Smooth muscle cell (in vitro differentiated cells): ENCODE measurements around the gene PLTP. TPM values are rescaled to one million over a fixed set of nuclear protein-coding genes. Genes with fewer than 3 reads are reported as not detected.

Experiments
- DNase-seq: peaks from one replicate; lab custom pipeline; 2025; ENCODE audit not compliant: unreplicated experiment; lab: John Stamatoyannopoulos, UW
- H2AFZ ChIP-seq: fragments of 200-600 bp; sonication (generic); 2 replicates; pipeline ENCODE4 v1.6.0; 2016; ENCODE audit warnings: antibody characterized with exemption, low read depth, mild to moderate bottlenecking
- H3F3A ChIP-seq: fragments of 200-600 bp; sonication (generic); 2 replicates; pipeline ENCODE4 v1.6.0; 2017; ENCODE audit warnings: antibody characterized with exemption, low read depth
- H3K27ac ChIP-seq: fragments of 200-600 bp; sonication (generic); 2 replicates; pipeline ENCODE4 v1.5.1; 2016; ENCODE audit warnings: low read depth, mild to moderate bottlenecking
- H3K27me3 ChIP-seq: fragments of 200-600 bp; sonication (generic); 2 replicates; pipeline ENCODE4 v1.6.1; 2016; ENCODE audit warnings: low read depth, mild to moderate bottlenecking
- H3K36me3 ChIP-seq: fragments of 200-600 bp; sonication (generic); 2 replicates; pipeline ENCODE4 v1.5.1; 2016; ENCODE audit warnings: low read depth
- H3K4me1 ChIP-seq: fragments of 200-600 bp; sonication (generic); 2 replicates; pipeline ENCODE4 v1.5.1; 2016; ENCODE audit warnings: low read depth
- H3K4me2 ChIP-seq: fragments of 200-600 bp; sonication (generic); 2 replicates; pipeline ENCODE4 v1.6.0; 2016; ENCODE audit warnings: mild to moderate bottlenecking
- H3K4me3 ChIP-seq: fragments of 200-600 bp; sonication (generic); 2 replicates; pipeline ENCODE4 v1.5.1; 2016; ENCODE audit warnings: mild to moderate bottlenecking
- H3K79me2 ChIP-seq: fragments of 200-600 bp; sonication (generic); 2 replicates; pipeline ENCODE4 v1.6.0; 2016; ENCODE audit warnings: low read depth, mild to moderate bottlenecking
- H3K9ac ChIP-seq: fragments of 200-600 bp; sonication (generic); 2 replicates; pipeline ENCODE4 v1.6.0; 2016; ENCODE audit warnings: low read depth
- H3K9me3 ChIP-seq: fragments of 200-600 bp; sonication (generic); replicated peaks from 2 replicates; pipeline ENCODE4 v1.5.1; 2016; ENCODE audit warnings: low read depth
- H4K20me1 ChIP-seq: fragments of 200-600 bp; sonication (generic); 2 replicates; pipeline ENCODE4 v1.6.0; 2016; ENCODE audit warnings: low read depth
- CTCF ChIP-seq: fragments of 200-600 bp; sonication (generic); IDR thresholded peaks from 2 replicates; pipeline ENCODE4 v1.5.1; 2017; ENCODE audit warnings: borderline replicate concordance, mild to moderate bottlenecking, antibody characterized with exemption; ENCODE audit not compliant: insufficient read depth, poor library complexity, severe bottlenecking
- WGBS: methylation state at CpG from one replicate; pipeline ENCODE4 v1.1.7; 2016; ENCODE audit warnings: low lambda C conversion rate; 5-methylcytosine and 5-hydroxymethylcytosine counted together
- polyA plus RNA-seq: library from polyadenylated mRNA; unstranded; fragments of >200 nt; fragmentation: Nextera tagmentation; extraction: Ambion mirVana; gene quantifications from 2 replicates; pipeline ENCODE4 v1.2.1, GENCODE V29; 2016
- total RNA-seq: library from RNA; depleted of rRNA; stranded (reverse); fragments of >200 nt; gene quantifications from 2 replicates; pipeline ENCODE4 v1.2.3, GENCODE V29; 2014

Gene PLTP
- total and polyA plus RNA-seq, 2 experiments from 2014 or later = 81.0 to 262 TPM

GRCh38 chr20:45850238-45850637 lies 61.7 kb downstream of the PLTP start:
- H3K79me2 ChIP-seq = peaks cover 5% of the 10 kb centered on the region
- no peaks in the 10 kb centered on the region for H4K20me1 ChIP-seq
- no peak overlapping the region for H3K4me3 ChIP-seq
- no peaks in the 10 kb centered on the region for H3K36me3 ChIP-seq
- TF ChIP-seq CTCF = no peak
- H3K4me2 ChIP-seq = no peak overlapping the region
- no peak overlapping the region for H3K9ac ChIP-seq
- no peak overlapping the region for H2AFZ ChIP-seq
- no peaks in the 10 kb centered on the region for H3F3A ChIP-seq
- H3K4me1 ChIP-seq = no peaks in the 10 kb centered on the region
- H3K9me3 ChIP-seq = no peaks in the 10 kb centered on the region
- 100% methylated on average over 2 of the region's 2 CpGs for WGBS
- H3K27ac ChIP-seq = no peak overlapping the region
- no peak for DNase-seq
- H3K27me3 ChIP-seq = no peaks in the 10 kb centered on the region

- WGBS = 97% methylated on average over 6 of the region's 8 CpGs
- H4K20me1 ChIP-seq = peaks cover 7% of the 10 kb centered on the region
These were observed 62.9 kb downstream of the PLTP start for GRCh38 chr20:45848969-45849582.

More at GRCh38 chr20:45848969-45849582, 62.9 kb downstream of the PLTP start:
- Histone ChIP-seq H3F3A (no peaks in the 10 kb centered on the region), H3K79me2 (no peaks in the 10 kb centered on the region), H3K4me2 (no peak overlapping the region), H3K9me3 (no peaks in the 10 kb centered on the region), H3K4me3 (no peak overlapping the region), H3K27me3 (no peaks in the 10 kb centered on the region), H2AFZ (no peak overlapping the region), H3K27ac (no peak overlapping the region), H3K4me1 (no peaks in the 10 kb centered on the region), H3K36me3 (no peaks in the 10 kb centered on the region), H3K9ac (no peak overlapping the region)
- DNase-seq = no peak
- no peak for TF ChIP-seq CTCF

Other genes with a start within 250 kb of the PLTP start
- gene WFDC11, start 241.9 kb downstream of the PLTP start, total RNA-seq = not detected in 2 replicates
- not detected in 2 replicates for gene WFDC11, start 241.9 kb downstream of the PLTP start, polyA plus RNA-seq
- not detected in 2 replicates for gene WFDC13, start 210.1 kb downstream of the PLTP start, total RNA-seq
- gene WFDC13, start 210.1 kb downstream of the PLTP start, polyA plus RNA-seq = not detected in 2 replicates
- not detected in 2 replicates for gene WFDC10B, start 207.1 kb downstream of the PLTP start, total RNA-seq
- 0.31 TPM in 1 of 2 replicates, not detected in the other for gene WFDC10B, start 207.1 kb downstream of the PLTP start, polyA plus RNA-seq
- not detected in 2 replicates for gene SPINT4, start 189.8 kb downstream of the PLTP start, total RNA-seq
- not detected in 2 replicates for gene SPINT4, start 189.8 kb downstream of the PLTP start, polyA plus RNA-seq
- not detected in 2 replicates for gene WFDC3, start 120.3 kb downstream of the PLTP start, total RNA-seq
- gene WFDC3, start 120.3 kb downstream of the PLTP start, polyA plus RNA-seq = 0.64 TPM in 1 of 2 replicates, not detected in the other
- 15.3 and 19.4 TPM in 2 replicates for gene DNTTIP1, start 120.2 kb downstream of the PLTP start, total RNA-seq
- 52.6 and 55.4 TPM in 2 replicates for gene DNTTIP1, start 120.2 kb downstream of the PLTP start, polyA plus RNA-seq
- gene UBE2C, start 99.5 kb downstream of the PLTP start, total RNA-seq = 25.8 and 35.1 TPM in 2 replicates
- gene UBE2C, start 99.5 kb downstream of the PLTP start, polyA plus RNA-seq = 61.2 and 66.5 TPM in 2 replicates
- gene TNNC2, start 84.8 kb downstream of the PLTP start, total RNA-seq = 1.7 TPM in 1 of 2 replicates, not detected in the other
- 0.78 and 1.2 TPM in 2 replicates for gene TNNC2, start 84.8 kb downstream of the PLTP start, polyA plus RNA-seq
- gene SNX21, start 78.4 kb downstream of the PLTP start, total RNA-seq = 10.9 and 14.7 TPM in 2 replicates
- 14.4 and 17.8 TPM in 2 replicates for gene SNX21, start 78.4 kb downstream of the PLTP start, polyA plus RNA-seq
- gene ACOT8, start 54.8 kb downstream of the PLTP start, total RNA-seq = 30.2 and 31.9 TPM in 2 replicates
- gene ACOT8, start 54.8 kb downstream of the PLTP start, polyA plus RNA-seq = 32.6 and 43.8 TPM in 2 replicates
- gene ZSWIM3, start 54.5 kb downstream of the PLTP start, total RNA-seq = 4.9 and 6.5 TPM in 2 replicates
- 1.4 and 2.1 TPM in 2 replicates for gene ZSWIM3, start 54.5 kb downstream of the PLTP start, polyA plus RNA-seq
- gene ZSWIM1, start 30.9 kb downstream of the PLTP start, total RNA-seq = 10.5 and 12.2 TPM in 2 replicates
- 5.7 and 6.7 TPM in 2 replicates for gene ZSWIM1, start 30.9 kb downstream of the PLTP start, polyA plus RNA-seq
- gene SPATA25, start 24.5 kb downstream of the PLTP start, total RNA-seq = 0.54 and 1.2 TPM in 2 replicates
- gene SPATA25, start 24.5 kb downstream of the PLTP start, polyA plus RNA-seq = 0.43 TPM in 1 of 2 replicates, not detected in the other
- gene NEURL2, start 20.9 kb downstream of the PLTP start, total RNA-seq = 0.31 and 3.3 TPM in 2 replicates
- gene NEURL2, start 20.9 kb downstream of the PLTP start, polyA plus RNA-seq = 3.7 and 4.7 TPM in 2 replicates
- gene CTSA, start 20.8 kb downstream of the PLTP start, total RNA-seq = 74.8 and 79.7 TPM in 2 replicates
- 132 and 138 TPM in 2 replicates for gene CTSA, start 20.8 kb downstream of the PLTP start, polyA plus RNA-seq
- 13.5 and 15.4 TPM in 2 replicates for gene PCIF1, start 22.5 kb upstream of the PLTP start, total RNA-seq
- 37.2 and 38.9 TPM in 2 replicates for gene PCIF1, start 22.5 kb upstream of the PLTP start, polyA plus RNA-seq
- 11.2 and 11.6 TPM in 2 replicates for gene ZNF335, start 60.0 kb upstream of the PLTP start, total RNA-seq
- gene ZNF335, start 60.0 kb upstream of the PLTP start, polyA plus RNA-seq = 14.2 and 20.7 TPM in 2 replicates
- gene MMP9, start 96.8 kb upstream of the PLTP start, total RNA-seq = 4.9 and 6.3 TPM in 2 replicates
- 5.9 and 27.2 TPM in 2 replicates for gene MMP9, start 96.8 kb upstream of the PLTP start, polyA plus RNA-seq
- gene SLC12A5, start 117.1 kb upstream of the PLTP start, total RNA-seq = 0.09 and 0.40 TPM in 2 replicates
- gene SLC12A5, start 117.1 kb upstream of the PLTP start, polyA plus RNA-seq = 1.2 and 1.3 TPM in 2 replicates
- 9.5 and 11.4 TPM in 2 replicates for gene NCOA5, start 177.8 kb upstream of the PLTP start, total RNA-seq
- 8.3 and 10.5 TPM in 2 replicates for gene NCOA5, start 177.8 kb upstream of the PLTP start, polyA plus RNA-seq
- 13.8 and 14.5 TPM in 2 replicates for gene CD40, start 206.2 kb upstream of the PLTP start, total RNA-seq
- gene CD40, start 206.2 kb upstream of the PLTP start, polyA plus RNA-seq = 25.1 and 27.4 TPM in 2 replicates